GM23338 (cell line): ENCODE data around the gene SYNCRIP. TPM values are rescaled to one million over a fixed set of nuclear protein-coding genes. Genes with fewer than 3 reads are reported as not detected.
A peak's percentile ranks its signal among the peaks of the same experiment; 100 is the strongest.

Experiments
- ATAC-seq: fragments of 200-7000 bp; cut with Tn5 transposase; 3 replicates; pipeline ENCODE4 v1.9.1; 2020
- DNase-seq: peaks from one replicate; pipeline ENCODE4 v3.0.0-alpha.2; 2015; ENCODE audit warnings: low spot score
- H2AFZ ChIP-seq: fragments of 200-600 bp; sonication (generic); 2 replicates; pipeline ENCODE4 v1.8.0; 2016; ENCODE audit warnings: antibody characterized with exemption, mild to moderate bottlenecking, moderate library complexity
- H3F3A ChIP-seq: fragments of 200-600 bp; sonication (generic); replicated peaks from 2 replicates; pipeline ENCODE4 v1.8.0; 2017; ENCODE audit warnings: antibody characterized with exemption, mixed run types, low read depth
- H3K27ac ChIP-seq: fragments of 200-600 bp; sonication (generic); 2 replicates; pipeline ENCODE4 v1.6.1; 2016; ENCODE audit warnings: low read depth
- H3K27me3 ChIP-seq: fragments of 200-600 bp; sonication (generic); 2 replicates; pipeline ENCODE4 v1.8.0; 2016; ENCODE audit warnings: mild to moderate bottlenecking, mixed run types, moderate library complexity; ENCODE audit not compliant: insufficient read depth
- H3K36me3 ChIP-seq: fragments of 200-600 bp; sonication (generic); 2 replicates; pipeline ENCODE4 v1.8.0; 2016; ENCODE audit warnings: mild to moderate bottlenecking; ENCODE audit not compliant: insufficient read depth
- H3K4me1 ChIP-seq: fragments of 200-600 bp; sonication (generic); 2 replicates; pipeline ENCODE4 v1.8.0; 2016; ENCODE audit warnings: mild to moderate bottlenecking, moderate library complexity; ENCODE audit not compliant: insufficient read depth
- H3K4me2 ChIP-seq: fragments of 200-600 bp; sonication (generic); 2 replicates; pipeline ENCODE4 v1.7.1; 2017; ENCODE audit warnings: mixed run types
- H3K4me3 ChIP-seq: fragments of 200-600 bp; sonication (generic); 2 replicates; pipeline ENCODE4 v1.6.1; 2016; ENCODE audit warnings: mixed run types
- H3K79me2 ChIP-seq: fragments of 200-600 bp; sonication (generic); replicated peaks from 2 replicates; pipeline ENCODE4 v1.8.0; 2017; ENCODE audit warnings: mild to moderate bottlenecking; ENCODE audit not compliant: insufficient read depth
- H3K9me2 ChIP-seq: fragments of 200-600 bp; sonication (generic); 2 replicates; pipeline ENCODE4 v1.8.0; 2017; ENCODE audit not compliant: insufficient read depth
- H4K20me1 ChIP-seq: fragments of 200-600 bp; sonication (generic); replicated peaks from 2 replicates; pipeline ENCODE4 v1.8.0; 2017; ENCODE audit warnings: mild to moderate bottlenecking; ENCODE audit not compliant: insufficient read depth
- H3K27ac Mint-ChIP-seq: 2 replicates; pipeline ENCODE4 v1.8.0; 2020; ENCODE audit warnings: inconsistent platforms, mild to moderate bottlenecking, moderate library complexity, mixed read lengths
- H3K27me3 Mint-ChIP-seq: 3 replicates; pipeline ENCODE4 v1.8.0; 2022; ENCODE audit warnings: low read depth, mild to moderate bottlenecking, moderate library complexity, mixed read lengths, inconsistent platforms; ENCODE audit not compliant: insufficient read depth, poor library complexity
- H3K36me3 Mint-ChIP-seq: 3 replicates; pipeline ENCODE4 v1.8.0; 2021; ENCODE audit warnings: low read depth, mild to moderate bottlenecking, inconsistent platforms, moderate library complexity, mixed read lengths
- H3K4me1 Mint-ChIP-seq: 3 replicates; pipeline ENCODE4 v1.8.0; 2020; ENCODE audit warnings: mild to moderate bottlenecking, inconsistent platforms, mixed read lengths
- H3K4me3 Mint-ChIP-seq: 3 replicates; pipeline ENCODE4 v1.8.0; 2021; ENCODE audit warnings: moderate library complexity, mild to moderate bottlenecking, inconsistent platforms, mixed read lengths
- H3K9me3 Mint-ChIP-seq: 3 replicates; pipeline ENCODE4 v1.8.0; 2020; ENCODE audit warnings: moderate library complexity, mild to moderate bottlenecking, inconsistent platforms, mixed read lengths
- CREB1 ChIP-seq: fragments of 250-450 bp; sonication (Bioruptor Pico); IDR thresholded peaks from 2 replicates; pipeline ENCODE4 v1.5.0; 2020; ENCODE audit warnings: low read depth, mild to moderate bottlenecking, moderate library complexity
- ETS1 ChIP-seq: IDR thresholded peaks from 2 replicates; pipeline ENCODE4 v1.6.1; 2016; ENCODE audit warnings: antibody characterized with exemption
- EZH2 ChIP-seq: fragments of 200-600 bp; sonication (generic); IDR thresholded peaks from one replicate; pipeline ENCODE4 v1.8.0; 2017; ENCODE audit warnings: antibody characterized with exemption, mild to moderate bottlenecking, low read depth; ENCODE audit not compliant: unreplicated experiment
- EZH2phosphoT487 ChIP-seq: fragments of 200-600 bp; sonication (generic); IDR thresholded peaks from one replicate; pipeline ENCODE4 v1.8.1; 2018; ENCODE audit warnings: antibody characterized with exemption; ENCODE audit not compliant: unreplicated experiment
- NANOG ChIP-seq: IDR thresholded peaks from 2 replicates; pipeline ENCODE4 v1.6.1; 2016; ENCODE audit warnings: antibody characterized with exemption, borderline replicate concordance
- POLR2AphosphoS5 ChIP-seq: IDR thresholded peaks from 2 replicates; pipeline ENCODE4 v1.6.1; 2016; ENCODE audit warnings: antibody characterized with exemption, low read depth
- STAT1 ChIP-seq: IDR thresholded peaks from one replicate; pipeline ENCODE4 v1.6.1; 2016; ENCODE audit warnings: antibody characterized with exemption; ENCODE audit not compliant: unreplicated experiment
- ZNF331 ChIP-seq: fragments of 250-450 bp; sonication (Bioruptor Pico); IDR thresholded peaks from 2 replicates; pipeline ENCODE4 v1.5.0; 2020; ENCODE audit warnings: low read depth, mild to moderate bottlenecking, moderate library complexity
- polyA plus RNA-seq: library from polyadenylated mRNA; unstranded; fragments of >200 nt; fragmentation: Nextera tagmentation; extraction: Ambion mirVana; gene quantifications from 2 replicates; pipeline ENCODE4 v1.2.1, GENCODE V29; 2016
- total RNA-seq: library from RNA; depleted of rRNA; stranded (reverse); fragments of >200 nt; shearing (Covaris generic); gene quantifications from 2 replicates; pipeline ENCODE4 v1.2.3, GENCODE V29; 2014
- TF ChIP-seq, protein P1 (sequence below), 2 experiments: fragments of 200-600 bp in 1 of 2; sonication (generic) in 1 of 2; conservative IDR thresholded peaks; 2 replicates each; pipeline versions ENCODE4 v1.5.1 to v1.6.1; 2016 to 2017; ENCODE audit warnings: antibody characterized with exemption in 2 of 2, low read depth in 2 of 2, mild to moderate bottlenecking in 2 of 2, moderate library complexity in 1 of 2
- TF ChIP-seq, protein P2 (sequence below): IDR thresholded peaks from one replicate; pipeline ENCODE4 v1.6.1; 2018; ENCODE audit warnings: antibody characterized with exemption; ENCODE audit not compliant: unreplicated experiment

Gene SYNCRIP
- total and polyA plus RNA-seq, 2 experiments from 2014 or later, result 163 to 164 TPM

GRCh38 chr6:85610182-85610895 is 32.3 kb downstream of the SYNCRIP start:
- H3F3A ChIP-seq, result peaks cover 19% of the 10 kb centered on the region; the same call in 1 of the 2 replicates
- H3K4me1 ChIP-seq, result no peaks in the 10 kb centered on the region
- no peak overlapping the region for H3K4me2 ChIP-seq
- no peaks in the 10 kb centered on the region for H3K9me3 Mint-ChIP-seq
- H3K9me2 ChIP-seq, result no peaks in the 10 kb centered on the region
- H3K27me3 Mint-ChIP-seq, result peaks cover 7% of the 10 kb centered on the region
- no peak overlapping the region; the same call in 1 of the 2 replicates for H3K27ac ChIP-seq
- no peak for ATAC-seq
- H3K4me3 ChIP-seq, result no peak overlapping the region
- peaks cover 43% of the 10 kb centered on the region for H3K36me3 ChIP-seq
- TF ChIP-seq ZNF331 (CRISPR knock-in tag) (no peak), STAT1 (no peak), NANOG (no peak), ETS1 (no peak), POLR2AphosphoS5 (peak; percentile 23; the same call in 1 of the 2 replicates), EZH2 (no peak), CREB1 (CRISPR knock-in tag) (no peak)
- TF ChIP-seq, protein P1, sequence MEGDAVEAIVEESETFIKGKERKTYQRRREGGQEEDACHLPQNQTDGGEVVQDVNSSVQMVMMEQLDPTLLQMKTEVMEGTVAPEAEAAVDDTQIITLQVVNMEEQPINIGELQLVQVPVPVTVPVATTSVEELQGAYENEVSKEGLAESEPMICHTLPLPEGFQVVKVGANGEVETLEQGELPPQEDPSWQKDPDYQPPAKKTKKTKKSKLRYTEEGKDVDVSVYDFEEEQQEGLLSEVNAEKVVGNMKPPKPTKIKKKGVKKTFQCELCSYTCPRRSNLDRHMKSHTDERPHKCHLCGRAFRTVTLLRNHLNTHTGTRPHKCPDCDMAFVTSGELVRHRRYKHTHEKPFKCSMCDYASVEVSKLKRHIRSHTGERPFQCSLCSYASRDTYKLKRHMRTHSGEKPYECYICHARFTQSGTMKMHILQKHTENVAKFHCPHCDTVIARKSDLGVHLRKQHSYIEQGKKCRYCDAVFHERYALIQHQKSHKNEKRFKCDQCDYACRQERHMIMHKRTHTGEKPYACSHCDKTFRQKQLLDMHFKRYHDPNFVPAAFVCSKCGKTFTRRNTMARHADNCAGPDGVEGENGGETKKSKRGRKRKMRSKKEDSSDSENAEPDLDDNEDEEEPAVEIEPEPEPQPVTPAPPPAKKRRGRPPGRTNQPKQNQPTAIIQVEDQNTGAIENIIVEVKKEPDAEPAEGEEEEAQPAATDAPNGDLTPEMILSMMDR (conservative IDR thresholded peaks at IDR 0.05; ENCODE audit: low read depth in 2 of 2), result no peak
- peaks cover 19% of the 10 kb centered on the region for H3K79me2 ChIP-seq
- peaks cover 22% of the 10 kb centered on the region; the same call in 2 of the 3 replicates for H3K4me1 Mint-ChIP-seq
- DNase-seq, result no peak
- peaks cover 60% of the 10 kb centered on the region for H3K36me3 Mint-ChIP-seq
- H3K27me3 ChIP-seq, result no peaks in the 10 kb centered on the region
- H3K4me3 Mint-ChIP-seq, result no peak overlapping the region
- peaks cover 37% of the 10 kb centered on the region for H4K20me1 ChIP-seq
- H3K27ac Mint-ChIP-seq, result no peak overlapping the region
- no peak overlapping the region for H2AFZ ChIP-seq

DNA sequence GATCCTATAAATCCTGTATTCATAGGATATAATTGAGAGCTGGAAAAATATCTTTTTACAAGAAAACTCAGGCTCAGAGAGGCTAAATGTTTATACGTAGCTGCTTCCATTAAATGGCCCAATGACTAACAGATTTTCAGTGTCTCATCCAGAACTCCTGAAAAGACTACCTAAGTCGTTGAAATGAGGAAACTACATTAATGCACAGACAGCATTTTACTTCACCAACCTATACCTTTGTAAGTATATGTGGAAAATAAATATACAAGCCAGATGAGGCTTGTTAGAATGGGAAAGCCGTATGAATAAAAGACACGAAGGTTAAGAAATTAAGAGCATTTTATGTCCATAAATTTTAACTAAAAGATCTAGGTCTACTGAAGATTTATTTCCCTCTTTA is 40.6 kb downstream of the SYNCRIP start:
- H3K27me3 ChIP-seq, result no peaks in the 10 kb centered on the region
- no peaks in the 10 kb centered on the region for H3K79me2 ChIP-seq
- Mint-ChIP-seq H3K4me3 (no peak overlapping the region), H3K27ac (no peak overlapping the region), H3K36me3 (no peaks in the 10 kb centered on the region), H3K4me1 (peaks cover 16% of the 10 kb centered on the region; the same call in 2 of the 3 replicates), H3K27me3 (peaks cover 4% of the 10 kb centered on the region), H3K9me3 (no peaks in the 10 kb centered on the region)
- H3K4me3 ChIP-seq, result no peak overlapping the region
- H3K9me2 ChIP-seq, result no peaks in the 10 kb centered on the region
- H2AFZ ChIP-seq, result no peak overlapping the region
- no peaks in the 10 kb centered on the region for H3K4me1 ChIP-seq
- H3K4me2 ChIP-seq, result no peak overlapping the region
- H3K27ac ChIP-seq, result no peak overlapping the region
- no peaks in the 10 kb centered on the region; the same call in 1 of the 2 replicates for H4K20me1 ChIP-seq
- no peaks in the 10 kb centered on the region for H3F3A ChIP-seq
- ATAC-seq, result no peak
- no peak for DNase-seq
- no peaks in the 10 kb centered on the region for H3K36me3 ChIP-seq
- TF ChIP-seq ZNF331 (CRISPR knock-in tag) (no peak), STAT1 (no peak), NANOG (no peak), EZH2 (no peak), POLR2AphosphoS5 (no peak), ETS1 (no peak), EZH2phosphoT487 (no peak)
- TF ChIP-seq, protein P1 (conservative IDR thresholded peaks at IDR 0.05; ENCODE audit: low read depth in 2 of 2), result no peak
- TF ChIP-seq, protein P2, sequence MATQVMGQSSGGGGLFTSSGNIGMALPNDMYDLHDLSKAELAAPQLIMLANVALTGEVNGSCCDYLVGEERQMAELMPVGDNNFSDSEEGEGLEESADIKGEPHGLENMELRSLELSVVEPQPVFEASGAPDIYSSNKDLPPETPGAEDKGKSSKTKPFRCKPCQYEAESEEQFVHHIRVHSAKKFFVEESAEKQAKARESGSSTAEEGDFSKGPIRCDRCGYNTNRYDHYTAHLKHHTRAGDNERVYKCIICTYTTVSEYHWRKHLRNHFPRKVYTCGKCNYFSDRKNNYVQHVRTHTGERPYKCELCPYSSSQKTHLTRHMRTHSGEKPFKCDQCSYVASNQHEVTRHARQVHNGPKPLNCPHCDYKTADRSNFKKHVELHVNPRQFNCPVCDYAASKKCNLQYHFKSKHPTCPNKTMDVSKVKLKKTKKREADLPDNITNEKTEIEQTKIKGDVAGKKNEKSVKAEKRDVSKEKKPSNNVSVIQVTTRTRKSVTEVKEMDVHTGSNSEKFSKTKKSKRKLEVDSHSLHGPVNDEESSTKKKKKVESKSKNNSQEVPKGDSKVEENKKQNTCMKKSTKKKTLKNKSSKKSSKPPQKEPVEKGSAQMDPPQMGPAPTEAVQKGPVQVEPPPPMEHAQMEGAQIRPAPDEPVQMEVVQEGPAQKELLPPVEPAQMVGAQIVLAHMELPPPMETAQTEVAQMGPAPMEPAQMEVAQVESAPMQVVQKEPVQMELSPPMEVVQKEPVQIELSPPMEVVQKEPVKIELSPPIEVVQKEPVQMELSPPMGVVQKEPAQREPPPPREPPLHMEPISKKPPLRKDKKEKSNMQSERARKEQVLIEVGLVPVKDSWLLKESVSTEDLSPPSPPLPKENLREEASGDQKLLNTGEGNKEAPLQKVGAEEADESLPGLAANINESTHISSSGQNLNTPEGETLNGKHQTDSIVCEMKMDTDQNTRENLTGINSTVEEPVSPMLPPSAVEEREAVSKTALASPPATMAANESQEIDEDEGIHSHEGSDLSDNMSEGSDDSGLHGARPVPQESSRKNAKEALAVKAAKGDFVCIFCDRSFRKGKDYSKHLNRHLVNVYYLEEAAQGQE, result no peak
